Brain microvascular endothelial cell (primary cell): ENCODE results near the gene CXCL12.

Source experiments
- DNase-seq: peaks from one replicate; pipeline ENCODE4 v3.0.0-alpha.2; 2020
- H3K27ac ChIP-seq: fragments of 250-450 bp; sonication (Bioruptor Pico); 2 replicates; pipeline ENCODE4 v1.5.1; 2020; ENCODE audit warnings: mild to moderate bottlenecking, moderate library complexity
- H3K27me3 ChIP-seq: fragments of 250-450 bp; sonication (Bioruptor Pico); replicated peaks from 2 replicates; pipeline ENCODE4 v1.5.1; 2020; ENCODE audit warnings: mild to moderate bottlenecking
- H3K36me3 ChIP-seq: fragments of 250-450 bp; sonication (Bioruptor Pico); replicated peaks from 2 replicates; pipeline ENCODE4 v1.5.1; 2020; ENCODE audit warnings: mild to moderate bottlenecking
- H3K4me3 ChIP-seq: 2 replicates; pipeline ENCODE4 v1.5.1; 2011; ENCODE audit warnings: low read depth, mild to moderate bottlenecking, control low read depth, low read length, moderate library complexity
- in situ Hi-C: cut with HindIII; loops from 2 replicates; pipeline ENCODE4 v1.10.0; 2017; ENCODE audit warnings: low sequenced_read_pairs, low pct_ligation_motif_present
- TF ChIP-seq, protein P1 (sequence below): IDR thresholded peaks from 2 replicates; pipeline ENCODE4 v1.5.1; 2011; ENCODE audit warnings: low read depth, mild to moderate bottlenecking, moderate library complexity, low read length, control low read depth, inconsistent platforms; ENCODE audit errors: missing control alignments

Gene CXCL12

DNA sequence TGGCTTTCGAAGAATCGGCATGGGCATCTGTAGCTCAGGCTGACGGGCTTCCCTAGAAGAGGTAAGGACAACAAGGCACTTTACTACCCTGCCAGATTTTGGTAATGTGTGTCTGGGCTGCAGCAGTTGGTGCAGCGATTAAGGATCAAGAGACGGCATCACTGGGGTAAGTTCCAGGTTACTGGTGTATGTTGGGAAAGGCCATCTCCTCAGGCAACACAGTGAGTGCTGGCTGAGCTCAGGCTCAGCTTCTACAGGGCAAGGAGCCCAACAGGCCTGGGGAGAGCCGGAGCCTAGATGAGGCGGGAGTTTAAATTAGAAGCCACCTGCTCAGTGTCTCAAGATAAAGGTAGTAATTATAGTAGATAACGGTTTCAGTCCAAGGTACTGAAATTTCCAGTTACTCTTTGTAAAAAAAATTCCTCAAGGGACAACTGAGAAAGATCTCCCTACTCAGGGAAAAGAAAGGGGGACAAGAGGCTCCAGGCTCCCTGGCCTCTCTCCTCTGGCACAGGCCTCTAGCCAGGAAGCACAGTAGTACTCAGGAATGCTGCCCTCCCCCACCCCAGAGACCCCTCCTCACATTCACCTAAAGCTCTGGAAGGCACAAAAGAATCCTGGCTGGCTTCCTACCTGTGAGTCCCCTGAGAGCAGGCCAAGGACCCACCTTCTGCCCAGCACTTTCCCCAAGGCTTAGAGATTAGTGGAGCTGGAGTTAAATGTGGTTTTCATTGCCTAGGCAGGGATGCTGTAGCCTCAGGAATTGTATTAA lies 3.9 kb downstream of the CXCL12 start:
- Histone ChIP-seq H3K36me3 (no peaks in the 10 kb centered on the region), H3K4me3 (no peak overlapping the region), H3K27me3 (no peaks in the 10 kb centered on the region), H3K27ac (no peak overlapping the region)
- TF ChIP-seq, protein P1, sequence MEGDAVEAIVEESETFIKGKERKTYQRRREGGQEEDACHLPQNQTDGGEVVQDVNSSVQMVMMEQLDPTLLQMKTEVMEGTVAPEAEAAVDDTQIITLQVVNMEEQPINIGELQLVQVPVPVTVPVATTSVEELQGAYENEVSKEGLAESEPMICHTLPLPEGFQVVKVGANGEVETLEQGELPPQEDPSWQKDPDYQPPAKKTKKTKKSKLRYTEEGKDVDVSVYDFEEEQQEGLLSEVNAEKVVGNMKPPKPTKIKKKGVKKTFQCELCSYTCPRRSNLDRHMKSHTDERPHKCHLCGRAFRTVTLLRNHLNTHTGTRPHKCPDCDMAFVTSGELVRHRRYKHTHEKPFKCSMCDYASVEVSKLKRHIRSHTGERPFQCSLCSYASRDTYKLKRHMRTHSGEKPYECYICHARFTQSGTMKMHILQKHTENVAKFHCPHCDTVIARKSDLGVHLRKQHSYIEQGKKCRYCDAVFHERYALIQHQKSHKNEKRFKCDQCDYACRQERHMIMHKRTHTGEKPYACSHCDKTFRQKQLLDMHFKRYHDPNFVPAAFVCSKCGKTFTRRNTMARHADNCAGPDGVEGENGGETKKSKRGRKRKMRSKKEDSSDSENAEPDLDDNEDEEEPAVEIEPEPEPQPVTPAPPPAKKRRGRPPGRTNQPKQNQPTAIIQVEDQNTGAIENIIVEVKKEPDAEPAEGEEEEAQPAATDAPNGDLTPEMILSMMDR: no peak
- in situ Hi-C loops: no loop called here
- no peak for DNase-seq

DNA sequence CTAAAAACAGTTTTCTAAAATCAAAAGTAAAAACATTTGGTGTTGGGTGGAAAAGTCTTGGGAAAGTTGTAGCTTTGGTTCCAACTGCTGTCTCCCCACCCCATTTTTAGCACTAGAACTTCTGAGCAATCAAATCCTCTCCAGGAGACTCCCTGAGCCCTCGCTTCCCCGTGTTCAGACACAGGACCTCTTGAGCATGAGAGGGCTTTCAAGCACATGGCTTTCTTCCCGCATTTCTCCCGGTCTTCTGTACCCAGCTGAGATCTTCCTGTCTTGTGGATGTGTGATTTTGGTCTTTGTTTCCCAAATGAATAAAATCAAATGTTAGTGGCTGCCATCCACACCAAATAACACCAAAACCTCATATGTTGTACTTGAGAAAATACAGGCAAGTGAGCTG lies 5.0 kb downstream of the CXCL12 start:
- H3K27ac ChIP-seq: no peak overlapping the region
- in situ Hi-C loops: no loop called here
- H3K4me3 ChIP-seq: no peak overlapping the region
- DNase-seq: no peak
- no peaks in the 10 kb centered on the region for H3K36me3 ChIP-seq
- H3K27me3 ChIP-seq: no peaks in the 10 kb centered on the region
- TF ChIP-seq, protein P1: no peak

DNA sequence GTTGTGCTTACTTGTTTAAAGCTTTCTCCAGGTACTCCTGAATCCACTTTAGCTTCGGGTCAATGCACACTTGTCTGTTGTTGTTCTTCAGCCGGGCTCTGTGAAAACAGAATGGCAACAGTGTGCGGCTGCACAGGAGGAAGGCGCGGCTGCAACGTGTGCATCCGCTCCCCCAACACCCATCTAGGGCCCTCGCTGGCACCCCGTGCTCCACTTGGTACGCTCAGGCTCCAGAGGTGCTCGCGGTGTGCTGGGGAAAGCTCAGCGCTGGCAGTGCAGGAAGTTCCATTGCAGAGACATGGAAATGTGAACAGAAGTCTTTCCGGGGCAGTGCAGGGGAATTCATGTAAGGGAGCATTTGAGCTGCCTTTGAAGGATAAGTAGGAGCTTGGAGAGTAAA lies 6.3 kb downstream of the CXCL12 start:
- DNase-seq: no peak
- TF ChIP-seq, protein P1: no peak
- in situ Hi-C loops: no loop called here
- no peak overlapping the region for H3K4me3 ChIP-seq
- H3K36me3 ChIP-seq: no peaks in the 10 kb centered on the region
- H3K27me3 ChIP-seq: no peaks in the 10 kb centered on the region
- no peak overlapping the region for H3K27ac ChIP-seq

DNA sequence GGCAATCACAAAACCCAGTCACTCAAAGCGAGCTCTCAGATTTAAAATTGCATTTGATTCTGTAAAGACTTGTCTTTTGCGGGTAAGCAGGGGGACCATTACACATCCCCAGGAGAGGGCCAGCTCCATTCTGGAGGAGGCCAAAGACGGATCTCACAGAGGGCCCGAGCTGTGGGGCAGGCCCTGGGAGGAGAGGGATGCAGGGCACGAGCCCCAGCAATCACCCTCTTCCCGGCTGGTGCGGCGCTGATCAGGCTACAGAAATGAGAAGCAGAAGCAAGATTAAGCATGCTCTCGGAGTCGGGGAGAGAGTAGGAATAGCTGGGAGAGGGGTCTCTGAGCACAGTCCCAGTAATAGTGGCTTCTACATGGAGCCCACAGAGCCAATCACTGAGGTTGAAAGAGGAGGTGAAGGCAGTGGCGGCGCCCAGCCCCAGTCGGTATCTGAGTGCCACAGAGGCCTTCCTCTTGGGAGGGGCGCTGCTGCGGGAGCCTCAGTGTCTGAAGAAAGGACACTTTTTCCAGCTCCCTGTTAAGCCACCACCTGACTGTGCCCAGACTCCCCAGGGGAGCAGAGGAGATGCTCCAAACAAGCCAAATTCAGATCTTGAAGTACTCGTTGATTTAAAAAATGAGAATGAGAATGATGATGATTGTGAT lies 7.1 kb downstream of the CXCL12 start:
- Histone ChIP-seq H3K36me3 (no peaks in the 10 kb centered on the region), H3K27me3 (no peaks in the 10 kb centered on the region), H3K27ac (no peak overlapping the region), H3K4me3 (no peak overlapping the region)
- in situ Hi-C loops: no loop called here
- TF ChIP-seq, protein P1: no peak
- no peak for DNase-seq

DNA sequence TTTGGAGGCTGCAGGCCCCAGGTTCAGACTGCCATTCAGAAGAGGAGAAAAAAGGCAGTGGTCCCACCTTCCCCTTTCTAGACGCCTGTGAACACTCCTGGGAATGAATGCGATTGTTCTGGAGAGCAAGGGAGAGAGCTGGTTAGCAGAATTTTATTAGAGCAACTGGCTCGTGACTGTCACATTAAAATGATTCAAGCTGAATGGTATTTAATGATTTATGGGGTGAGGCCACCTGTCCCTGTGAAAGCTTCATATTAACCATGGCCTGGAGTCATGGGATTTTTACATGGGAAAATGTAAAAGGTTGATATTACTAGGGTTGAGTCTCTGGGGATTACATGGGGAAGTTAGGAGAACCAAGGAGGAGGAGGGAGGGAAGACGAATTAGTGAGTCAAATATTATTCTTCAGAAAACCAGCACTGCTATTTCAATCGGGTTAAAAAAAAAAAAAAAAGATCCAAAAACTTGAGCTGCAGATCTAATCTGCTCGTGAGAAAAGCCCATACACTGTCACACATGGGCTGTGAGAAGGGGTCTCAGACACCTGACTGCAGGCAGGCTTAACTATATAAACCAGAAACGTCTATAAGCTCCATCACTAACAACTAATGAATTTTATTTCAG lies 8.3 kb downstream of the CXCL12 start:
- TF ChIP-seq, protein P1: no peak
- in situ Hi-C loops: no loop called here
- no peaks in the 10 kb centered on the region for H3K36me3 ChIP-seq
- no peak overlapping the region for H3K4me3 ChIP-seq
- no peaks in the 10 kb centered on the region for H3K27me3 ChIP-seq
- no peak for DNase-seq
- H3K27ac ChIP-seq: no peak overlapping the region
